ENCODE results near the gene DIABLO.
A peak's percentile ranks its signal among the peaks of the same experiment; 100 is the strongest.

The DIABLO gene

GRCh38 chr12:122202017-122202416, 23.8 kb downstream of the DIABLO start:
- TF ChIP-seq CTCF (IDR thresholded peaks at IDR 0.05; ENCODE audit: low read depth, low read length) = no peak
- Histone ChIP-seq H3K9me3 (ENCODE audit: severe bottlenecking) (no peaks in the 10 kb centered on the region), H3K27ac (no peak overlapping the region), H3K27me3 (ENCODE audit: insufficient read depth, low read depth, severe bottlenecking) (peaks cover 9% of the 10 kb centered on the region), H3K36me3 (peaks cover 4% of the 10 kb centered on the region), H3K4me3 (ENCODE audit: low read depth, low read length) (no peak overlapping the region)
- DNase-seq = no peak

- TF ChIP-seq CTCF (IDR thresholded peaks at IDR 0.05; ENCODE audit: low read depth, low read length) = no peak
- DNase-seq = no peak
- Histone ChIP-seq H3K27me3 (ENCODE audit: insufficient read depth, low read depth, severe bottlenecking) (peaks cover 9% of the 10 kb centered on the region), H3K9me3 (ENCODE audit: severe bottlenecking) (no peaks in the 10 kb centered on the region), H3K36me3 (no peaks in the 10 kb centered on the region), H3K4me3 (ENCODE audit: low read depth, low read length) (no peak overlapping the region), H3K27ac (no peak overlapping the region)
Observed at GRCh38 chr12:122201381-122201780, 24.5 kb downstream of the DIABLO start.

- H3K27me3 ChIP-seq (ENCODE audit: insufficient read depth, low read depth, severe bottlenecking) = peaks cover 9% of the 10 kb centered on the region
- H3K27ac ChIP-seq = no peak overlapping the region
- no peaks in the 10 kb centered on the region for H3K9me3 ChIP-seq (ENCODE audit: severe bottlenecking)
- H3K36me3 ChIP-seq = no peaks in the 10 kb centered on the region
- peak; percentile 21 for DNase-seq
- peak; percentile 29; the same call in 1 of the 2 replicates for TF ChIP-seq CTCF (IDR thresholded peaks at IDR 0.05; ENCODE audit: low read depth, low read length)
- H3K4me3 ChIP-seq (ENCODE audit: low read depth, low read length) = no peak overlapping the region
Observed at GRCh38 chr12:122200541-122201175, 25.2 kb downstream of the DIABLO start.

- H3K9me3 ChIP-seq (ENCODE audit: severe bottlenecking) = peaks cover 5% of the 10 kb centered on the region
- H3K4me3 ChIP-seq (ENCODE audit: low read depth, low read length) = no peak overlapping the region
- H3K27me3 ChIP-seq (ENCODE audit: insufficient read depth, low read depth, severe bottlenecking) = peaks cover 7% of the 10 kb centered on the region
- no peaks in the 10 kb centered on the region for H3K36me3 ChIP-seq
- TF ChIP-seq CTCF (IDR thresholded peaks at IDR 0.05; ENCODE audit: low read depth, low read length) = no peak
- no peak overlapping the region for H3K27ac ChIP-seq
- no peak for DNase-seq
Observed at GRCh38 chr12:122199484-122200355, 26.1 kb downstream of the DIABLO start.

GRCh38 chr12:122197612-122197966, 28.3 kb downstream of the DIABLO start:
- Histone ChIP-seq H3K4me3 (ENCODE audit: low read depth, low read length) (no peak overlapping the region), H3K36me3 (no peaks in the 10 kb centered on the region), H3K27me3 (ENCODE audit: insufficient read depth, low read depth, severe bottlenecking) (no peaks in the 10 kb centered on the region), H3K27ac (no peak overlapping the region), H3K9me3 (ENCODE audit: severe bottlenecking) (peaks cover 5% of the 10 kb centered on the region)
- no peak for TF ChIP-seq CTCF (IDR thresholded peaks at IDR 0.05; ENCODE audit: low read depth, low read length)
- no peak for DNase-seq
